H9 (cell line): Measurements from ENCODE around the gene DLX2. TPM values are rescaled to one million over a fixed set of nuclear protein-coding genes. Genes with fewer than 3 reads are reported as not detected.

Source experiments
- DNase-seq: peaks from one replicate; pipeline ENCODE4 v3.0.0-alpha.2; 2017
- H2AFZ ChIP-seq: one replicate; pipeline ENCODE4 v1.6.1; 2013; ENCODE audit warnings: mild to moderate bottlenecking, low read length, control low read depth, moderate library complexity
- H2AK5ac ChIP-seq: 2 replicates; pipeline ENCODE4 v1.6.1; 2013; ENCODE audit warnings: low read length, control low read depth, mixed read lengths; ENCODE audit not compliant: insufficient read length
- H2BK120ac ChIP-seq: one replicate; pipeline ENCODE4 v1.6.1; 2013; ENCODE audit warnings: low read depth, mild to moderate bottlenecking, low read length, control low read depth, inconsistent platforms; ENCODE audit not compliant: poor library complexity, severe bottlenecking
- H2BK12ac ChIP-seq: 2 replicates; pipeline ENCODE4 v1.6.1; 2013; ENCODE audit warnings: low read length, control low read depth, mixed read lengths, low read depth; ENCODE audit not compliant: insufficient read length
- H2BK15ac ChIP-seq: 2 replicates; pipeline ENCODE4 v1.6.1; 2013; ENCODE audit warnings: low read depth, low read length, control low read depth
- H2BK20ac ChIP-seq: one replicate; pipeline ENCODE4 v1.6.1; 2013; ENCODE audit warnings: low read depth, mild to moderate bottlenecking, low read length, control low read depth, inconsistent platforms; ENCODE audit not compliant: poor library complexity, severe bottlenecking
- H2BK5ac ChIP-seq: 2 replicates; pipeline ENCODE4 v1.6.1; 2013; ENCODE audit warnings: low read length, control low read depth, mixed read lengths; ENCODE audit not compliant: insufficient read length
- H3K14ac ChIP-seq: 2 replicates; pipeline ENCODE4 v1.6.1; 2013; ENCODE audit warnings: low read length, control low read depth; ENCODE audit not compliant: insufficient read depth
- H3K18ac ChIP-seq: 2 replicates; pipeline ENCODE4 v1.6.1; 2013; ENCODE audit warnings: low read depth, mild to moderate bottlenecking, mixed read lengths, low read length, control low read depth; ENCODE audit not compliant: insufficient read length
- H3K23ac ChIP-seq: 2 replicates; pipeline ENCODE4 v1.6.1; 2013; ENCODE audit warnings: low read length, control low read depth, mixed read lengths, low read depth; ENCODE audit not compliant: insufficient read length
- H3K23me2 ChIP-seq: 2 replicates; pipeline ENCODE4 v1.6.1; 2013; ENCODE audit warnings: low read depth, mild to moderate bottlenecking, mixed read lengths, low read length, control low read depth; ENCODE audit not compliant: insufficient read length, poor library complexity, severe bottlenecking
- H3K27ac ChIP-seq: 2 replicates; pipeline ENCODE4 v1.5.1; 2013; ENCODE audit warnings: low read length, control low read depth, mixed read lengths, low read depth; ENCODE audit not compliant: insufficient read length
- H3K27me3 ChIP-seq: 2 replicates; pipeline ENCODE4 v1.6.1; 2013; ENCODE audit warnings: low read length, control low read depth, inconsistent platforms; ENCODE audit not compliant: insufficient read depth
- H3K4ac ChIP-seq: 2 replicates; pipeline ENCODE4 v1.6.1; 2013; ENCODE audit warnings: low read depth, mild to moderate bottlenecking, control low read depth, inconsistent platforms, low read length, moderate library complexity
- H3K4me1 ChIP-seq: 2 replicates; pipeline ENCODE4 v1.6.1; 2013; ENCODE audit warnings: low read length, control low read depth, inconsistent platforms; ENCODE audit not compliant: insufficient read depth
- H3K4me2 ChIP-seq: 2 replicates; pipeline ENCODE4 v1.6.1; 2013; ENCODE audit warnings: low read length, control low read depth, mixed read lengths; ENCODE audit not compliant: insufficient read length, insufficient read depth
- H3K56ac ChIP-seq: 2 replicates; pipeline ENCODE4 v1.6.1; 2013; ENCODE audit warnings: low read depth, mild to moderate bottlenecking, mixed read lengths, low read length, control low read depth; ENCODE audit not compliant: insufficient read length
- H3K79me1 ChIP-seq: 2 replicates; pipeline ENCODE4 v1.6.1; 2013; ENCODE audit warnings: low read depth, mild to moderate bottlenecking, moderate library complexity, low read length, control low read depth, inconsistent platforms; ENCODE audit not compliant: insufficient read depth, poor library complexity, severe bottlenecking
- H3K79me2 ChIP-seq: 2 replicates; pipeline ENCODE4 v1.6.1; 2013; ENCODE audit warnings: low read length, control low read depth, inconsistent platforms; ENCODE audit not compliant: insufficient read depth
- H3K9ac ChIP-seq: 2 replicates; pipeline ENCODE4 v1.6.1; 2013; ENCODE audit warnings: low read length, control low read depth, mixed read lengths; ENCODE audit not compliant: insufficient read length; ENCODE audit errors: extremely low read depth
- H3K9me3 ChIP-seq: one replicate; pipeline ENCODE4 v1.6.1; 2013; ENCODE audit warnings: low read depth, low read length, inconsistent platforms; ENCODE audit not compliant: control insufficient read depth
- H3T11ph ChIP-seq: one replicate; pipeline ENCODE4 v1.6.1; 2013; ENCODE audit warnings: mild to moderate bottlenecking, low read length, control low read depth, inconsistent platforms
- H4K20me1 ChIP-seq: one replicate; pipeline ENCODE4 v1.6.1; 2013; ENCODE audit not compliant: control insufficient read depth, insufficient read length, insufficient read depth
- H4K5ac ChIP-seq: 2 replicates; pipeline ENCODE4 v1.6.1; 2013; ENCODE audit warnings: low read depth, mild to moderate bottlenecking, mixed read lengths, low read length, control low read depth; ENCODE audit not compliant: insufficient read length
- H4K8ac ChIP-seq: replicated peaks from 2 replicates; pipeline ENCODE4 v1.6.1; 2013; ENCODE audit warnings: low read length, control low read depth, mixed read lengths, low read depth; ENCODE audit not compliant: insufficient read length
- H4K91ac ChIP-seq: 2 replicates; pipeline ENCODE4 v1.6.1; 2013; ENCODE audit warnings: low read depth, mild to moderate bottlenecking, moderate library complexity, mixed read lengths, low read length, control low read depth; ENCODE audit not compliant: insufficient read length
- H3K27ac Mint-ChIP-seq, 3 experiments: 2 replicates in 2 of 3; 3 replicates in 1 of 3; pipeline ENCODE4 v1.8.0; 2020 to 2021; ENCODE audit warnings: mixed read lengths in 3 of 3, mild to moderate bottlenecking in 1 of 3, moderate library complexity in 1 of 3
- H3K27me3 Mint-ChIP-seq: 2 replicates; pipeline ENCODE4 v1.8.0; 2021; ENCODE audit warnings: low read depth, mild to moderate bottlenecking, moderate library complexity, mixed read lengths
- H3K36me3 Mint-ChIP-seq, 3 experiments: 2 replicates in 2 of 3; 3 replicates in 1 of 3; pipeline ENCODE4 v1.8.0; 2020 to 2021; ENCODE audit warnings: low read depth in 3 of 3, mixed read lengths in 3 of 3; ENCODE audit not compliant: insufficient read depth in 1 of 3
- H3K4me1 Mint-ChIP-seq, 2 experiments: 2 replicates each; pipeline ENCODE4 v1.8.0; 2020; ENCODE audit warnings: mixed read lengths in 2 of 2
- H3K4me3 Mint-ChIP-seq, 2 experiments: 2 replicates in 1 of 2; 3 replicates in 1 of 2; pipeline ENCODE4 v1.8.0; 2020 to 2021; ENCODE audit warnings: mild to moderate bottlenecking in 2 of 2, mixed read lengths in 2 of 2, moderate library complexity in 1 of 2
- H3K9me3 Mint-ChIP-seq, 2 experiments: 2 replicates in 1 of 2; 3 replicates in 1 of 2; pipeline ENCODE4 v1.8.0; 2020; ENCODE audit warnings: mild to moderate bottlenecking in 2 of 2, mixed read lengths in 2 of 2, moderate library complexity in 1 of 2
- WGBS: extraction: QIAGEN DNeasy Blood & Tissue Kit; methylation state at CpG from one replicate; pipeline ENCODE4 v1.1.7; 2013; ENCODE audit warnings: missing lambda C conversion rate, low lambda C conversion rate, mixed read lengths; ENCODE audit not compliant: insufficient read length; ENCODE audit errors: extremely low coverage; 5-methylcytosine and 5-hydroxymethylcytosine counted together
- total RNA-seq: library from RNA; stranded (reverse); gene quantifications from 2 replicates; pipeline ENCODE4 v1.2.1, GENCODE V29; 2021
- TF ChIP-seq, protein P1 (sequence below): fragments of 200-600 bp; sonication (generic); conservative IDR thresholded peaks from 3 replicates; pipeline ENCODE4 v1.8.0; 2021; ENCODE audit warnings: antibody characterized with exemption, mild to moderate bottlenecking

DLX2 gene
- total RNA-seq, 1 experiment from 2014 or later, result not detected

DNA sequence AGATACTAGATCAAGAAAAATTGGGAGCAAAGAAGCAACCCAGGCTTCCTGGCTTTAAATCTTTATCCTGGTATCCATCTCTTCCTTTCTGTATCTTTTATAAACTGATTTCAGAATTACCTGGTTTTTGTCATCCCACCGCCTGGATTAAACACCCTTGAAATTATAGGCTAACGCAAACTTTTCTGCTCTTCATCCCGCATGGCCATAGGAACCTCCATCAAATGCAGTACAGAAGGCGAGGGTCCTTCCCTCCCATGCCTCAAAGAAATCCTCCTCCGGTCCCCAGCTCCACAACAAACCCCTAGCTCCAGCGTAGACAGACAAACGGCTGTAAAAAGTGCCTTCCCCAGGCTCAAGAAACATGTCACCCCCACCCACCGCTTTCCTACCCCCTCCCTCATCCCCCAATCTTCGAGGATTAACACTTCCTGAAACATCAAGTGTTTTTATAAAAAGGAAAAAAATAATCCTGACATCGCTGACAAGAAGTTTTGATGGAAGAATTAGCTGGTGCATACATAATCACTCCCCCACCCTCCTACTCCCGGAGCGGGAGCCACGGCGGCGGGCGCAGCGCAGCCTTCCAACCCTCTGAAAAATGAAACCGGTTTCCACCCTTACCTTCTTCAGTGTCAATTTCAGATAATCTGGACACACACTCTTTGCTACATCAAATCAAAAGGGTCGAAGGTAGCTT, 9.8 kb downstream of the DLX2 start:
- DNase-seq, result no peak
- Mint-ChIP-seq H3K4me3 (peak overlapping the region in 1 of 2 experiments; percentile 45; a peak in 1 of 5 replicates), H3K9me3 (peaks cover 5 to 19% of the 10 kb centered on the region in 2 experiments; a peak in 4 of 5 replicates), H3K36me3 (peaks cover 0 to 1% (median 0%) of the 10 kb centered on the region in 3 experiments; a peak in 4 of 7 replicates), H3K4me1 (peaks cover 35 to 59% of the 10 kb centered on the region in 2 experiments), H3K27me3 (peaks cover 100% of the 10 kb centered on the region), H3K27ac (peak overlapping the region in 1 of 3 experiments; percentile 16; a peak in 1 of 7 replicates)
- H4K20me1 ChIP-seq, result no peaks in the 10 kb centered on the region
- no peak overlapping the region for H3K18ac ChIP-seq
- TF ChIP-seq, protein P1, sequence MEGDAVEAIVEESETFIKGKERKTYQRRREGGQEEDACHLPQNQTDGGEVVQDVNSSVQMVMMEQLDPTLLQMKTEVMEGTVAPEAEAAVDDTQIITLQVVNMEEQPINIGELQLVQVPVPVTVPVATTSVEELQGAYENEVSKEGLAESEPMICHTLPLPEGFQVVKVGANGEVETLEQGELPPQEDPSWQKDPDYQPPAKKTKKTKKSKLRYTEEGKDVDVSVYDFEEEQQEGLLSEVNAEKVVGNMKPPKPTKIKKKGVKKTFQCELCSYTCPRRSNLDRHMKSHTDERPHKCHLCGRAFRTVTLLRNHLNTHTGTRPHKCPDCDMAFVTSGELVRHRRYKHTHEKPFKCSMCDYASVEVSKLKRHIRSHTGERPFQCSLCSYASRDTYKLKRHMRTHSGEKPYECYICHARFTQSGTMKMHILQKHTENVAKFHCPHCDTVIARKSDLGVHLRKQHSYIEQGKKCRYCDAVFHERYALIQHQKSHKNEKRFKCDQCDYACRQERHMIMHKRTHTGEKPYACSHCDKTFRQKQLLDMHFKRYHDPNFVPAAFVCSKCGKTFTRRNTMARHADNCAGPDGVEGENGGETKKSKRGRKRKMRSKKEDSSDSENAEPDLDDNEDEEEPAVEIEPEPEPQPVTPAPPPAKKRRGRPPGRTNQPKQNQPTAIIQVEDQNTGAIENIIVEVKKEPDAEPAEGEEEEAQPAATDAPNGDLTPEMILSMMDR, result no peak
- no peaks in the 10 kb centered on the region for H3K9me3 ChIP-seq
- no peaks in the 10 kb centered on the region for H3K79me1 ChIP-seq
- no peaks in the 10 kb centered on the region for H3K79me2 ChIP-seq
- no peak overlapping the region for H2AK5ac ChIP-seq
- no peak overlapping the region for H2BK120ac ChIP-seq
- H2BK20ac ChIP-seq, result no peak overlapping the region
- no peak overlapping the region for H3K4ac ChIP-seq
- H3K23me2 ChIP-seq, result peaks cover 20% of the 10 kb centered on the region
- no peak overlapping the region for H2AFZ ChIP-seq
- H2BK12ac ChIP-seq, result no peak overlapping the region
- no peak overlapping the region for H4K8ac ChIP-seq
- no peak overlapping the region for H2BK15ac ChIP-seq
- no peak overlapping the region for H3K9ac ChIP-seq
- H4K91ac ChIP-seq, result no peak overlapping the region
- H3K14ac ChIP-seq, result no peak overlapping the region
- no peak overlapping the region for H3K4me2 ChIP-seq
- H3K56ac ChIP-seq, result no peak overlapping the region
- WGBS, result no CpG with 5 or more reads among the region's 19 CpGs
- H3T11ph ChIP-seq, result no peak overlapping the region
- H3K27me3 ChIP-seq, result peaks cover 90% of the 10 kb centered on the region
- H4K5ac ChIP-seq, result no peak overlapping the region
- H3K27ac ChIP-seq, result no peak overlapping the region
- H3K4me1 ChIP-seq, result no peaks in the 10 kb centered on the region
- H2BK5ac ChIP-seq, result no peak overlapping the region
- no peak overlapping the region for H3K23ac ChIP-seq
